NB4 (cell line): Measurements from ENCODE around the gene RGS16.
A peak's percentile ranks its signal among the peaks of the same experiment; 100 is the strongest.

Experiments used
- DNase-seq: peaks from one replicate; pipeline ENCODE4 v3.0.0; 2010; ENCODE audit warnings: low read depth
- H3K4me3 ChIP-seq: one replicate; pipeline ENCODE4 v1.5.1; 2011; ENCODE audit warnings: mild to moderate bottlenecking, low read depth, low read length, moderate library complexity
- MYC ChIP-seq: IDR thresholded peaks from 2 replicates; pipeline ENCODE4 v1.6.1; 2011; ENCODE audit warnings: low read depth, low read length
- POLR2A ChIP-seq: IDR thresholded peaks from 2 replicates; pipeline ENCODE4 v1.6.1; 2011; ENCODE audit warnings: mild to moderate bottlenecking; ENCODE audit not compliant: insufficient read length; ENCODE audit errors: extremely low read depth
- TF ChIP-seq, protein P1 (sequence below): IDR thresholded peaks from one replicate; pipeline ENCODE4 v1.5.1; 2012; ENCODE audit warnings: low read depth, low read length
- TF ChIP-seq, protein P2 (sequence below): IDR thresholded peaks from 2 replicates; pipeline ENCODE4 v1.6.1; 2011; ENCODE audit warnings: low read depth, low read length

The RGS16 gene

DNA sequence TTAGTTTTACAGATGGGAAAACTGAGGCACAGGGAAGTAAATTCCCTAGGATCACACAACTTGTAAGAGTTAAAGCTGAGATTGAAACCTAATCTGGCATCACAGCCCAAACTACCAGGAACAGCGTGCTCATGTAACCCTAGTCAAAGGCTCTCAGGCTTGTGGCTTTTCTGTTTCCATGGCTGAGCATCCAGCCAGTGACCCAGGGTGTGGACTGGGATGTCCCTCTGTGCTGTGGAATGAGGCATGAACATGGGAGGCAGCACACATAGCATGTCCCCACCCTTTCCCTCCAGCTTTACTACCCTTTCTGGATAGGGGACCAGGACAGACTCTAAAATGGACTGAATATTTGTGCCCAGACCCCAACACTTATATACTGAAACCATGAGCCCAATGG, 35.1 kb upstream of the RGS16 start:
- H3K4me3 ChIP-seq, result no peak overlapping the region
- TF ChIP-seq POLR2A (no peak), MYC (no peak)
- TF ChIP-seq, protein P1, sequence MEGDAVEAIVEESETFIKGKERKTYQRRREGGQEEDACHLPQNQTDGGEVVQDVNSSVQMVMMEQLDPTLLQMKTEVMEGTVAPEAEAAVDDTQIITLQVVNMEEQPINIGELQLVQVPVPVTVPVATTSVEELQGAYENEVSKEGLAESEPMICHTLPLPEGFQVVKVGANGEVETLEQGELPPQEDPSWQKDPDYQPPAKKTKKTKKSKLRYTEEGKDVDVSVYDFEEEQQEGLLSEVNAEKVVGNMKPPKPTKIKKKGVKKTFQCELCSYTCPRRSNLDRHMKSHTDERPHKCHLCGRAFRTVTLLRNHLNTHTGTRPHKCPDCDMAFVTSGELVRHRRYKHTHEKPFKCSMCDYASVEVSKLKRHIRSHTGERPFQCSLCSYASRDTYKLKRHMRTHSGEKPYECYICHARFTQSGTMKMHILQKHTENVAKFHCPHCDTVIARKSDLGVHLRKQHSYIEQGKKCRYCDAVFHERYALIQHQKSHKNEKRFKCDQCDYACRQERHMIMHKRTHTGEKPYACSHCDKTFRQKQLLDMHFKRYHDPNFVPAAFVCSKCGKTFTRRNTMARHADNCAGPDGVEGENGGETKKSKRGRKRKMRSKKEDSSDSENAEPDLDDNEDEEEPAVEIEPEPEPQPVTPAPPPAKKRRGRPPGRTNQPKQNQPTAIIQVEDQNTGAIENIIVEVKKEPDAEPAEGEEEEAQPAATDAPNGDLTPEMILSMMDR, result no peak
- TF ChIP-seq, protein P2, sequence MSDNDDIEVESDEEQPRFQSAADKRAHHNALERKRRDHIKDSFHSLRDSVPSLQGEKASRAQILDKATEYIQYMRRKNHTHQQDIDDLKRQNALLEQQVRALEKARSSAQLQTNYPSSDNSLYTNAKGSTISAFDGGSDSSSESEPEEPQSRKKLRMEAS, result no peak
- no peak for DNase-seq

DNA sequence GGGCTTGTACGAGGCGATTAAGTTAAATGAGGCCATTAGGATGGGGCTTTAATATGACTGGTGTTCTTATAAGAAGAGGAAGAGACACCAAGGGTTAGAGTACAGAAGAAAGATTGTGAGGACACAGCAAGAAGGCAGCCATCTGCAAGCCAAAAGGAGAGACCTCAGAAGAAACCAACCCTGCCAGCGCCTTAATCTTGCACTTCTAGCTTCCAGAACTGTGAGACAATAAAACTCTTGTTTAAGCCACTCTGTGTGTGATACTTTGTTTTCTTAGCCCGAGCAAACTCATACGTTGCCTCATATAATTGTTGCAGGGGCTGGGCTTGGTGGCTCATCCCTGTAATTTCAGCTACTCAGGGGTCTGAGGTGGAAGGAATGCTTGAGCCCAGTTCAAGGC, 33.6 kb upstream of the RGS16 start:
- H3K4me3 ChIP-seq, result no peak overlapping the region
- TF ChIP-seq, protein P2, result no peak
- TF ChIP-seq, protein P1, result no peak
- TF ChIP-seq POLR2A (no peak), MYC (no peak)
- DNase-seq, result no peak

GRCh38 chr1:182635871-182636270, 31.7 kb upstream of the RGS16 start:
- DNase-seq, result no peak
- TF ChIP-seq, protein P1, result no peak
- no peak for TF ChIP-seq POLR2A
- TF ChIP-seq MYC, result no peak
- TF ChIP-seq, protein P2, result no peak
- H3K4me3 ChIP-seq, result no peak overlapping the region

DNA sequence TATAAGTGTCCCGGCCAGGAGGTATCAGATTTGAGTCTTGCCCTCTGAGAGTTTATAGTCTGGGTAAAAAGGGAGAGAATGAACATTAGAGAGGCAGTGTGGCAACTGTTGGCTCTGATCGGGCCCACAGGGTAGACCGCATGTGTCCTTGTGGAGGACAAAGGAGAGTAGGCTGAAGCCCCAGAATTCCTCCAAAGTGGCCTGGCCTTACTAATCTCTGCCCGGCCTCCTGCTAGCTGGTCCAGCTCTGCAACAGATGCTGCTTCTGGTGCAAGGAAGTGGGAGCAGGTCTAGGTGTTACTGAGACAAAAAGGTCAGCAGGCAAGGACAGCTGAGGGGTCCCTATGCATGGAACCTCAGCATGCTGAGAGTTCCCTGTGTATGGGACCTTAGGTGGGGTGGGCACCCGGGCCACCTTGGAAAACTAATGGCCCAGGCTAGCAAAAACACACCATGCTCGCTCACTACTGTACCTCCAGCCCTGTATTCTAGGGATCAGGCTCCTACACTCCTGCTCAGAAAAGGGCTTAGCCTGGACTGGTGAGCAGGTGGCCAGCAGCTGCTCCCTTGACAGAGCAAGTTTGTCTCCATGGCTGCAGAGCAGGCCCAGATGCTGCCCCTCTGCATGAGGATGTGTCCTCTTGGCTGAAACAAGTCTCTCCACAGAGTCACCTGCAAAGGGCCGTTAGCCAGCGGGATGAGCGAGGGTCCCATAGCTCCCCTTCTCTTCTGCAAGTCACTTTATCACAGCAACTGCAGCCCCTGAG, 30.3 kb upstream of the RGS16 start:
- no peak overlapping the region for H3K4me3 ChIP-seq
- no peak for TF ChIP-seq MYC
- TF ChIP-seq, protein P1, result no peak
- no peak for TF ChIP-seq POLR2A
- TF ChIP-seq, protein P2, result no peak
- DNase-seq, result no peak

DNA sequence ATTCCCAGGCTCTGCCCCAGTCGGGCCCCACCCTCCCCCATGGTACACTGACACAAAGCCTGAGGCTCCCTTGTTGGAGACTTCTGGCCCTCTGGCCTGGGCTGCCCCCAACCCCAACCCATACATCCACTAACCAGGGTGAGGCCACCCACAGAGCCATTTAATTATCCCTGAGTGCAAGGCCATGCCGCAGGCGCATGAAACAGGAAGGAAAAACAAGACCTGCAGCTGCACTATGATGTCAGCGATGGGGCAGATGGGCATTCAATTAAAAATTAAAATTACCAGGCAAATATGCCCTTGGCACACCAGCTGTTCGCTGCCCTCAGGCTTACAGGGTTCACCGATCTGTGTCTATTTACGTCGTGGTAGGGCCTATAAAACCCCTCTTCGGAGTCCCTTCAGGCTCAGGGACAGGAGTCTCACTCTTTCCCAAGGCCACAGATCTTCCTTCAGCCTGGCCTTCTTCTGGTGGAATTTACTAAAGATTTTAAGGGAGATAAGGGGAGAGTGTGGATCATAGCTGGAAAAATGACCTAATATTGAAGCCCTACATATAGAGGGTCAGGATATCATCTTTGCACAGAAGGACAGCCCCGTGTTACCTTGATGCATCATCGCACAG, 29.6 kb upstream of the RGS16 start:
- TF ChIP-seq POLR2A (no peak), MYC (no peak)
- TF ChIP-seq, protein P2, result no peak
- TF ChIP-seq, protein P1, result no peak
- DNase-seq, result peak; percentile 63
- H3K4me3 ChIP-seq, result no peak overlapping the region
